Thyroid gland (tissue), 4 donors: ENCODE results near the gene KCNIP4.

Experiments used
- CTCF ChIP-seq, 6 experiments: fragments of 200-600 bp in 3 of 6; fragments of 450-650 bp in 3 of 6; sonication (generic) in 3 of 6; IDR thresholded peaks; one replicate each; pipeline ENCODE4 v1.5.1; 2016 to 2019; ENCODE audit warnings: antibody characterized with exemption in 6 of 6, mild to moderate bottlenecking in 2 of 6, inconsistent platforms in 1 of 6, moderate library complexity in 1 of 6
- POLR2A ChIP-seq, 2 donors: fragments of 450-650 bp; IDR thresholded peaks; one replicate each; pipeline ENCODE4 v1.6.1; 2017; ENCODE audit warnings: antibody characterized with exemption in 2 of 2, mild to moderate bottlenecking in 2 of 2, moderate library complexity in 1 of 2

DNA sequence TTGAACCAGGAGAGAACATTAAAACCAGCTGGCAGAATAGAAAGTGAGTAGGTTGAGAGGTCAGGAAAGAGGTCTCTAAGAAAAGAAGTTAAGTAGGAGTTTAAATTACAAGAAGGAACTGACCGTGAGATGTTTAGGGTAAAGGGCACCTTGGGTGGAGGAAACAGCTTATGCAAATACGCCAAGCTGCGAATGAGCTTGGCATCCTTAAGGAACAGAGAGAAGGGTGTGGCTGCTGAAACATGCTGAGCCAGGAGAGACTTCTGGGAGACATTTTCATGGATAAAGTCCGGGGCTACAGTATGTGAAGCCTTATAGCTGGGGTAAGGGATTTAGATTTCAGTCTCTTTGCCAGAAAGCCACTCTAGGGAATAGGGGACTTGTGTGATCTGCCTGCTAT, 249.1 kb downstream of the KCNIP4 start:
- TF ChIP-seq CTCF (IDR thresholded peaks at IDR 0.05), result no peak
- TF ChIP-seq POLR2A (IDR thresholded peaks at IDR 0.05), result no peak
